Sigmoid colon (tissue), 7 donors: Measurements from ENCODE around the gene PLXNA1. TPM values are rescaled to one million over a fixed set of nuclear protein-coding genes. Genes with fewer than 3 reads are reported as not detected.

Source experiments
- DNase-seq: peaks from one replicate; pipeline ENCODE4 v3.0.0-alpha.2; 2019
- H3K27ac ChIP-seq, 4 donors: fragments of 200-600 bp; sonication (generic); one replicate each; pipeline ENCODE4 v1.5.1; 2016 to 2019; ENCODE audit warnings: mild to moderate bottlenecking in 1 of 4
- H3K27me3 ChIP-seq, 3 donors: fragments of 200-600 bp; sonication (generic); one replicate each; pipeline ENCODE4 v1.5.1; 2019; ENCODE audit warnings: mild to moderate bottlenecking in 1 of 3
- H3K36me3 ChIP-seq, 4 donors: fragments of 200-600 bp; sonication (generic); one replicate each; pipeline ENCODE4 v1.5.1; 2016 to 2019
- H3K4me1 ChIP-seq, 4 donors: fragments of 200-600 bp; sonication (generic); one replicate each; pipeline ENCODE4 v1.5.1; 2017 to 2019
- H3K4me3 ChIP-seq, 4 donors: fragments of 200-600 bp; sonication (generic); one replicate each; pipeline ENCODE4 v1.5.1; 2017 to 2019; ENCODE audit warnings: mild to moderate bottlenecking in 2 of 4, moderate library complexity in 1 of 4
- H3K9me3 ChIP-seq, 4 donors: fragments of 200-600 bp in 3 of 4; sonication (generic) in 3 of 4; one replicate each; pipeline versions ENCODE4 v1.5.1 to v1.6.1; 2013 to 2019
- CTCF ChIP-seq, 4 experiments: fragments of 450-650 bp in 3 of 4; fragments of 200-600 bp in 1 of 4; IDR thresholded peaks; one replicate each; pipeline ENCODE4 v1.5.1; 2016 to 2019; ENCODE audit warnings: antibody characterized with exemption in 4 of 4, mild to moderate bottlenecking in 3 of 4, moderate library complexity in 2 of 4
- EP300 ChIP-seq, 4 donors: sonication (generic); formaldehyde crosslinking; IDR thresholded peaks; one replicate each; pipeline ENCODE4 v1.6.1; 2017; ENCODE audit warnings: antibody characterized with exemption in 4 of 4
- POLR2A ChIP-seq, 2 donors: fragments of 450-650 bp; IDR thresholded peaks; one replicate each; pipeline ENCODE4 v1.6.1; 2016; ENCODE audit warnings: antibody characterized with exemption in 2 of 2, mild to moderate bottlenecking in 2 of 2, moderate library complexity in 2 of 2
- POLR2AphosphoS5 ChIP-seq, 4 donors: sonication (generic); formaldehyde crosslinking; IDR thresholded peaks; one replicate each; pipeline ENCODE4 v1.6.1; 2017; ENCODE audit warnings: antibody characterized with exemption in 4 of 4
- WGBS, 2 donors: extraction: QIAGEN DNeasy Blood & Tissue Kit; methylation state at CpG; one replicate each; pipeline ENCODE4 v1.1.7; 2013; 5-methylcytosine and 5-hydroxymethylcytosine counted together
- intact Hi-C: fragments of 100-400 bp; cut with DNase I; formaldehyde crosslinking; loops from one replicate; pipeline ENCODE4 v1.15.1; 2023
- polyA plus RNA-seq, 3 donors: library from polyadenylated mRNA; stranded (reverse); fragments of 200-250 nt; gene quantifications; one replicate each; pipeline ENCODE4 v1.2.3, GENCODE V29; 2013
- total RNA-seq, 4 donors: library from RNA; depleted of rRNA; stranded (reverse); fragments of >200 nt; gene quantifications; one replicate each; pipeline ENCODE4 v1.1.0, GENCODE V29; 2016
- donor health status: healthy with polysubstance abuse.
- donor health status: Bipolar disorder and iron deficiency.
- donor health status: healthy.

Gene PLXNA1
- total and polyA plus RNA-seq, 7 donors: 0.60 to 29.6 (median 8.2) TPM

DNA sequence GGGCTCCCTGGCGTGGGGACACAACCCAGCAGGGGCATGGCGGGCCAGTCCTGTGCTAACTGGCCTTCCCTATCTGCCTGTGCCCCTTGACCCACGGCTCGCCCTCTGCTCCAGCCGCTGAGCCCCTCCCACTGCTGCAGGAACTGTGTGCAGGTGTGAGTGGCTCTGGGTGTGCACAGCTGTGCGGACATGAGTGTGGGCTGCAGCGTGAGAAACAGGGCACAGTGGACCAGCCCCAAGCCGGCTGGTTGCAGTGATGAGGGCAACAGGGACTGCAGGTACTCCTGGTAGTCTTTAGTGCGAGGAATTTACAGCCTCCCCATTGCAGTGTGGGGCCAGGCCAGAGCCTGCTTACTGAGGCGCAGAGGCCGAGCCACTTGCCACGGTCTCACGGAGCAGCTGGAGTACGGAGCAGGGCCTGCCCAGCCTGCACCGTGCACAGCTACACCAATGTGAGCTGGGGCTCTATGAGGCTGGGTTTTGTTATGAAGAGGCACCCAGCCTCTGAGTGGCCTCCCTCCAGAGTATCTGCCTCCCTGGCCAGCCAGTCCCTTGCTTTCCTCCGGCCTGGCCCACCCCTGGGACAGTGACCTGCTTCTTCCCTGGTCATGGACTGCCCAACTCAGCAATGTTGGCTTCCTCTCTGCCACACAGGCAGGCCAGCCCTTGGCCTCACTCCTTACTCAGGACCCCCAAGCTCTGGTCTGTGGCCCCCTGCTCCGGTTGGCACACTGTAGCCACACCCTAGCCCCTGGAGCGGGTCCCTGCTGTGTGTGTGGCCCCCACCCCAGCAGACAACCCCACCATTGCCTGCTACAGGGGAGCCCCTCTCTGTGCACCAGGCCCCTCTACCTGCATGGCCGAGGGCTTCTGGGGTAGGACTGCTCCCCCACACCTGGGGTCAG, 47.8 kb downstream of the PLXNA1 start:
- H3K27me3 ChIP-seq: no peaks in the 10 kb centered on the region
- no peak overlapping the region for H3K4me3 ChIP-seq
- intact Hi-C loops: no loop called here
- DNase-seq: no peak
- no peaks in the 10 kb centered on the region for H3K9me3 ChIP-seq
- H3K4me1 ChIP-seq: no peaks in the 10 kb centered on the region
- H3K36me3 ChIP-seq: peaks cover 0 to 84% (median 31%) of the 10 kb centered on the region in 4 donors
- no peak for TF ChIP-seq EP300 (IDR thresholded peaks at IDR 0.05)
- no peak for TF ChIP-seq POLR2A (IDR thresholded peaks at IDR 0.05)
- no peak for TF ChIP-seq POLR2AphosphoS5 (IDR thresholded peaks at IDR 0.05)
- no peak for TF ChIP-seq CTCF (IDR thresholded peaks at IDR 0.05)
- H3K27ac ChIP-seq: no peak overlapping the region
- 80 to 91% methylated on average over 19 of the region's 19 CpGs for WGBS, 2 donors

DNA sequence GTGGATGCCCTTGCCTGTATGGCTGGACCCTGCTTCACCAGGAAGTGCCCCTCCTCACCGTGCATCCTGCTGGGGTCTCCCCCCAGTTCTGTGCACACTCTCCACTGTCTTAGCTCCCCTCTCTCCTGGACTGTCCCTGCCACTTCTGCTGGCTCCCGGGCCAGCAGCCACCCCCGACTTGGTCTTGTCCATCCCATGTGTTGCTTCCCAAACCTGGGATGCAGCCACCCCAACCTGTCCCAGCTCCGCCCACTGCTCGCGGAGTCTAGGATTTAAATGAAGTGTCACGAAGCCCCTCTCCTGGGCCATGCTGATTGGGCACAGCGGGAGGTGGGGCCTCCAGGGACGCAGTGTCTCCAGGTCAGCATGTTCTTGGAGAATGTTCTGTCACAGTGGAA, 48.5 kb downstream of the PLXNA1 start:
- Histone ChIP-seq H3K27me3 (no peaks in the 10 kb centered on the region), H3K4me1 (no peaks in the 10 kb centered on the region), H3K36me3 (peaks cover 0 to 80% (median 31%) of the 10 kb centered on the region in 4 donors), H3K27ac (no peak overlapping the region), H3K9me3 (no peaks in the 10 kb centered on the region), H3K4me3 (no peak overlapping the region)
- WGBS, 2 donors: 93 to 95% methylated on average over 9 of the region's 9 CpGs
- TF ChIP-seq POLR2AphosphoS5 (IDR thresholded peaks at IDR 0.05) (no peak), POLR2A (IDR thresholded peaks at IDR 0.05) (no peak), CTCF (IDR thresholded peaks at IDR 0.05) (no peak), EP300 (IDR thresholded peaks at IDR 0.05) (no peak)
- intact Hi-C loops: no loop called here
- no peak for DNase-seq

DNA sequence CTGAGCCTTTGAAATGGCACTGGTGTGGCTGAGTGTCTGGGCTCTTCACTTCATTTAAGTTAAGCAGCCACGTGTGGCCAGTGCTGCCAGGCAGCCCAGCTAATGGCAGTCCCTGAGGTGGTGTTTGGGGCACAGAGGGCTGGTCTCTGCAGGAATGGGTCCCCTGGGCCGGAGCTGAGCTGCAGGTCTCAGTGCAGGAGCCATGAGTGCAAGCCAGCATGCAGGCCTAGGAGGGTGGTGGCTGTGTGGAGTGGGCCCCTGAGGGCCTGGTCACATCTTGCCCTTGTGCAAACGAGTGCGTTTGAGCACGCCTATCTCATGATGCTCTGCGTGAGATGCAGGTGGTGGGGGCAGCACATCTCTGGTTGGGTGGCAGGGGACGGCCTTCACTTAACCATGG, 48.9 kb downstream of the PLXNA1 start:
- no peak for DNase-seq
- Histone ChIP-seq H3K27ac (no peak overlapping the region), H3K27me3 (no peaks in the 10 kb centered on the region), H3K4me3 (no peak overlapping the region), H3K36me3 (peaks cover 0 to 75% (median 31%) of the 10 kb centered on the region in 4 donors), H3K9me3 (no peaks in the 10 kb centered on the region), H3K4me1 (no peaks in the 10 kb centered on the region)
- 93 to 95% methylated on average over 7 of the region's 7 CpGs for WGBS, 2 donors
- intact Hi-C loops: no loop called here
- TF ChIP-seq EP300 (IDR thresholded peaks at IDR 0.05) (no peak), CTCF (IDR thresholded peaks at IDR 0.05) (no peak), POLR2AphosphoS5 (IDR thresholded peaks at IDR 0.05) (no peak)

- no peak for DNase-seq
- no peaks in the 10 kb centered on the region for H3K9me3 ChIP-seq
- no peak overlapping the region for H3K27ac ChIP-seq
- TF ChIP-seq POLR2A (IDR thresholded peaks at IDR 0.05): no peak
- no peak for TF ChIP-seq CTCF (IDR thresholded peaks at IDR 0.05)
- TF ChIP-seq POLR2AphosphoS5 (IDR thresholded peaks at IDR 0.05): no peak
- no peak for TF ChIP-seq EP300 (IDR thresholded peaks at IDR 0.05)
- intact Hi-C loops: no loop called here
- H3K27me3 ChIP-seq: no peaks in the 10 kb centered on the region
- no peaks in the 10 kb centered on the region for H3K4me1 ChIP-seq
- H3K4me3 ChIP-seq: no peak overlapping the region
- peaks cover 0 to 71% (median 31%) of the 10 kb centered on the region in 4 donors for H3K36me3 ChIP-seq
- 90 to 91% methylated on average over 21 of the region's 21 CpGs for WGBS, 2 donors
Observed at GRCh38 chr3:127032296-127032990, 49.5 kb downstream of the PLXNA1 start.

Other genes starting within 250 kb of the PLXNA1 start
- not detected for gene PRR23E, start 210.0 kb downstream of the PLXNA1 start, total RNA-seq
- not detected for gene PRR23E, start 210.0 kb downstream of the PLXNA1 start, polyA plus RNA-seq